GM19397 (cell line): ENCODE measurements around the gene CD52.
"Not testable (repeated sequence)": the region's sequence is repeated elsewhere in the genome, so short reads cannot be mapped to it uniquely, and the experiment has no call there.

Source experiments
- ATAC-seq: cut with Tn5 transposase; IDR thresholded peaks from one replicate; pipeline ENCODE4 v1.9.1; 2021; ENCODE audit warnings: mild to moderate bottlenecking, moderate library complexity; ENCODE audit not compliant: unreplicated experiment

The CD52 gene

GRCh38 chr1:26297791-26298124 lies 20.0 kb upstream of the CD52 start:
- ATAC-seq: no peak

- no peak for ATAC-seq
Measured at GRCh38 chr1:26300578-26301275, 17.0 kb upstream of the CD52 start.

GRCh38 chr1:26302733-26303405 lies 14.9 kb upstream of the CD52 start:
- no peak for ATAC-seq

- ATAC-seq: peak; percentile 15
Measured at GRCh38 chr1:26305667-26306289, 12.0 kb upstream of the CD52 start.

- ATAC-seq: peak; percentile 95
Measured at GRCh38 chr1:26306290-26307229, 11.2 kb upstream of the CD52 start, which contains the start of gene UBXN11. Gene UBXN11 (minus strand): TSS chr1:26306636. CDS start chr1:26302883, 3,753 bp downstream.

- ATAC-seq: no peak
Measured at GRCh38 chr1:26307363-26307781, 10.4 kb upstream of the CD52 start.

- ATAC-seq: not testable (repeated sequence)
Measured at GRCh38 chr1:26307966-26308899, 9.5 kb upstream of the CD52 start.

GRCh38 chr1:26314501-26314900 lies 3.3 kb upstream of the CD52 start:
- no peak for ATAC-seq

- no peak for ATAC-seq
Measured at GRCh38 chr1:26315874-26316850, 1.6 kb upstream of the CD52 start.

GRCh38 chr1:26317146-26317545 lies 612 bp upstream of the CD52 start:
- ATAC-seq: no peak

GRCh38 chr1:26318338-26319064 lies 743 bp downstream of the CD52 start:
- no peak for ATAC-seq

- ATAC-seq: peak; percentile 18
Measured at GRCh38 chr1:26320896-26321295, 3.1 kb downstream of the CD52 start.

- ATAC-seq: peak; percentile 35
Measured at GRCh38 chr1:26321315-26322041, 3.7 kb downstream of the CD52 start.

- ATAC-seq: no peak
Measured at GRCh38 chr1:26322042-26322331, 4.2 kb downstream of the CD52 start.

- ATAC-seq: no peak
Measured at GRCh38 chr1:26323382-26323781, 5.6 kb downstream of the CD52 start.

GRCh38 chr1:26324550-26324949 lies 6.8 kb downstream of the CD52 start:
- ATAC-seq: no peak

- ATAC-seq: no peak
Measured at GRCh38 chr1:26327956-26328362, 10.2 kb downstream of the CD52 start.

- ATAC-seq: no peak
Measured at GRCh38 chr1:26328597-26328996, 10.8 kb downstream of the CD52 start.
